BJ (cell line): ENCODE results near the gene ZBP1. TPM values are rescaled to one million over a fixed set of nuclear protein-coding genes. Genes with fewer than 3 reads are reported as not detected.

Experiments
- CTCF ChIA-PET: fragments of 350-600 bp; formaldehyde crosslinking; extraction: SDS; loops from one replicate; lab custom pipeline; 2021; ENCODE audit warnings: antibody characterized with exemption, inconsistent platforms; lab: Yijun Ruan, JAX
- POLR2A ChIA-PET: fragments of 300-600 bp; sonication (Branson Sonifier 250); formaldehyde crosslinking; extraction: SDS; loops from one replicate; lab custom pipeline; 2021; ENCODE audit warnings: antibody characterized with exemption; lab: Charles Lee
- DNase-seq: peaks from one replicate; pipeline ENCODE4 v3.0.0-alpha.2; 2011; ENCODE audit warnings: low read depth
- H3K27me3 ChIP-seq: 2 replicates; pipeline ENCODE4 v1.6.0; 2011; ENCODE audit warnings: low read length; ENCODE audit not compliant: control insufficient read depth, insufficient read depth
- H3K36me3 ChIP-seq: 2 replicates; pipeline ENCODE4 v1.5.1; 2011; ENCODE audit warnings: low read length; ENCODE audit not compliant: control insufficient read depth, insufficient read depth
- H3K4me3 ChIP-seq: 2 replicates; pipeline ENCODE4 v1.5.1; 2011; ENCODE audit warnings: low read depth, mild to moderate bottlenecking, control low read depth, low read length
- CTCF ChIP-seq: IDR thresholded peaks from 2 replicates; pipeline ENCODE4 v1.5.1; 2011; ENCODE audit warnings: low read depth, mild to moderate bottlenecking, control low read depth, inconsistent platforms, low read length, moderate library complexity; ENCODE audit not compliant: insufficient read depth
- polyA plus RNA-seq: library from polyadenylated mRNA; depleted of rRNA; stranded (reverse); fragments of >200 nt; gene quantifications from 2 replicates; pipeline ENCODE4 v1.2.3, GENCODE V29; 2011

The ZBP1 gene
- polyA plus RNA-seq, 1 experiment = not detected

DNA sequence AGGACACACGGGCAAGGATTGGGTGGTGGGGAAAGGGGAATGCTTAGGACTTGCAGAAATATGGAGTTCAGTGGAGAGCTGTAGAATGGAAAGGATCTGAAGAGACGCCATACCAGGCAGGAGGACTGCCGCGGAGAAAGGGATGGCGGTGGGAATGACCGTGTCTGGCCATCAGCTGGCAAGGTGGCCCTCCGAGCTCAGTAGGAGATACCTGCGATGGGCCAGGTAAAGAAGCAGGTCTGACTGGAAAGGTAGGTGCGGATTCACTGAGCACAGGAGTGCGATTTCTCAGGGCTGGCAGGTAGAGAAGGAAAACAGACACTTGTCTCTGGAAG is 33.3 kb downstream of the ZBP1 start:
- TF ChIP-seq CTCF = no peak
- H3K27me3 ChIP-seq = no peaks in the 10 kb centered on the region; the same call in 1 of the 2 replicates
- H3K4me3 ChIP-seq = no peak overlapping the region
- H3K36me3 ChIP-seq = no peaks in the 10 kb centered on the region
- POLR2A ChIA-PET = no interaction called here
- CTCF ChIA-PET = no interaction called here
- no peak for DNase-seq

GRCh38 chr20:57586370-57586793 is 33.8 kb downstream of the ZBP1 start:
- H3K36me3 ChIP-seq = no peaks in the 10 kb centered on the region
- TF ChIP-seq CTCF = no peak
- DNase-seq = no peak
- H3K4me3 ChIP-seq = no peak overlapping the region
- POLR2A ChIA-PET = no interaction called here
- peaks cover 1% of the 10 kb centered on the region for H3K27me3 ChIP-seq
- CTCF ChIA-PET = no interaction called here

- TF ChIP-seq CTCF = no peak
- ChIA-PET POLR2A (interaction anchor here (0.6 kb wide), 1 partner anchor 603 kb away, joined by 13 read pairs; no protein-coding TSS in a partner anchor), CTCF (no interaction called here)
- H3K27me3 ChIP-seq = peaks cover 5% of the 10 kb centered on the region
- H3K36me3 ChIP-seq = no peaks in the 10 kb centered on the region
- no peak for DNase-seq
- no peak overlapping the region for H3K4me3 ChIP-seq
Observed at GRCh38 chr20:57585466-57586213, 34.6 kb downstream of the ZBP1 start.

DNA sequence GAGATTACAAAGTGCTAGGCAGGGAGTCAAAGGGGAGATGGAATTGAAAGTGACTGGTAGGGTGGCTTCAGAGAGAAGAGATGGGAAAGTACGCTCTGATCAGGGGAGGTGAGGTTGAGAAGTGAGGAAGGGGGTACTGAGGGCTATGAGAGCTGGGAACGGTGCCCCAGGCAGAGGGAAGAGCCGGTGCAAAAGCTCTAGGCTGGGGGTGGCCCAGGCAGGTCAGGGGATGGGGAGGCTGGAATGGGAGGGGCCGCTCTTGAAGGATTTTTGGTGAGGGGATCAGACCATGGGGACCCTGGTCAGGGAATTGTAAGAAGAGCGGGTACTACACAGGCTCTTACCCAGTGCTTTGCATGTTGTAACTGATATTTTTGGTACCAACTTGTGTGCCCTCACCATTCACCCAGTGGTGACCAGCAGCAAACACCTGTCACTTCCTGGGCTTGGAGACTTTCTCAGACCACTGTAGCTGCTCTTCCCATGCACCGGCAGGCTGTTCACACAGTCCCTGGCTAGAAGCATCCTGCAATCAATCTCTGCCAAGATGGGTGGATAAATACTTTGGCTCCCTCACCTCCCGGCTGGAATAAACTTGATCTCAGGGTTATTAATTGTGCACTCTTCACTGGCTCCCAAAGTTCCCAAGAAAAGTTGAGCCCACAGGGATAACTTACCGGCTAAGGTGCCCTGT is 35.3 kb downstream of the ZBP1 start:
- no peak for DNase-seq
- ChIA-PET POLR2A (interaction anchor here (0.6 kb wide), 1 partner anchor 604 kb away, joined by 13 read pairs; no protein-coding TSS in a partner anchor), CTCF (interaction anchor here (0.6 to 1.6 kb wide), 4 partner anchors 8 to 635 kb away, joined by 4 to 7 read pairs (median 6); no protein-coding TSS in a partner anchor)
- TF ChIP-seq CTCF = no peak
- H3K36me3 ChIP-seq = no peaks in the 10 kb centered on the region
- no peak overlapping the region for H3K4me3 ChIP-seq
- H3K27me3 ChIP-seq = peaks cover 10% of the 10 kb centered on the region
